Dendritic cell treated with granulocyte-macrophage colony-stimulating factor and Interleukin-4, amounts not matched to agents 40 ng/mL and 50 ng/mL, for 4 days (primary cell): ENCODE measurements around the gene CELA3A.
"Not testable (repeated sequence)": the region's sequence is repeated elsewhere in the genome, so short reads cannot be mapped to it uniquely, and the experiment has no call there.

Experiments
- H3K27ac Mint-ChIP-seq: one replicate; pipeline ENCODE4 v1.8.0; 2022; ENCODE audit warnings: mild to moderate bottlenecking, mixed read lengths
- H3K27me3 Mint-ChIP-seq: one replicate; pipeline ENCODE4 v1.8.0; 2022; ENCODE audit warnings: mild to moderate bottlenecking, mixed read lengths
- H3K36me3 Mint-ChIP-seq: one replicate; pipeline ENCODE4 v1.8.0; 2022; ENCODE audit warnings: low read depth, mixed read lengths
- H3K4me1 Mint-ChIP-seq: one replicate; pipeline ENCODE4 v1.8.0; 2022; ENCODE audit warnings: low read depth, mixed read lengths
- H3K4me3 Mint-ChIP-seq: one replicate; pipeline ENCODE4 v1.8.0; 2022; ENCODE audit warnings: mild to moderate bottlenecking, moderate library complexity, mixed read lengths
- H3K9me3 Mint-ChIP-seq: one replicate; pipeline ENCODE4 v1.8.0; 2022; ENCODE audit warnings: mixed read lengths
- intact Hi-C: fragments of 100-400 bp; cut with micrococcal nuclease; formaldehyde crosslinking; loops from one replicate; pipeline ENCODE4 v1.15.0; 2022

The CELA3A gene

DNA sequence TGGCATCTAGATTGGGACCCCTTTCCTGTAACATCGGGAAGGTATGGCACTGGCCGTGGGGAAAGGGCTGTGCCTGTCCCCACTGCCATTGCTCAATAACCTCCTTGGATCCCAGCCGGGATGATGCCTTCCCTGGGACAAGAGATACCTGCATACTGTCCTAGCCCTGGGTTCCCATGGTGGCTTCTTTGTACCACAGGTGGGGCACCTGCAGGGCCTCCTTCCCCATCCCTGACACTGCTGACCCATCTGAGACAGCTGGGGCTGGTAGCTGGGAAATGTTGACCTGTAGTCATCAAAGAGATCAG, 4.8 kb upstream of the CELA3A start:
- not testable (repeated sequence) for H3K27me3 Mint-ChIP-seq, H3K27ac Mint-ChIP-seq, H3K4me3 Mint-ChIP-seq

DNA sequence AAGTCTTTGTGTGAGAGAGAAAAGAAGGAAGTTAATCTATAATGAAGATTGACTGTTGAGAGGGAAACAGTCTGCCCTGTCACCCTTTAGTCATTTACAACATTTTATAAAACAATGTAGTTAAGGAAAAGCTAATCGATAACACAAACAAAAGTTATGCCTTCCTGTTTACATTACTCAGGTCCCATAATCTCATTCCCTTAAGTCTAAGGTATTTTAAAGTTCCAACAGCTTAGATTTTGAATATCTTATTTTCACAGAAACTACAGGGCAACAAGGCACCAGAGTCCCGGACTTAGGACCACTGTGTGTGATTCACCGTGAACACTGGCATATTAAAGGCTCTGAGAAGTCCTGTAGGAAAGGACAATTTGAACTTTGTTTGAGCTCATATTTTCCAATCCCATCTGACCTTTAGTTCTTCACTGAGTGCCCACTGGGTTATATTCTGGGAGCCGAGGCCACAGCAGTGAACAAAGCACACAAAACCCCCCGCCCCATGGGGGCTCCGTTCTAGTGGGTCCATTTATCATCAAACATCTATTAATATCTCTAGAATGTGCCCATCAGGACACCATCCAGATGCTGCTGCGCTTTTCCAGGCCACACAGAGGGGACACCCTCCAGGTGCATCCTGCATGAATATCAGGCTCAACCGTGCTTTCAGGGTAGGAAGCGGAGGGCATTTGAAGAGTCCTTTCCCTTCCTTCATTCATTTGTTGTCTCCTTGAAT, 3.4 kb upstream of the CELA3A start:
- intact Hi-C loops, H3K36me3 Mint-ChIP-seq: not testable (repeated sequence)

More for the DNA sequence above, 4.8 kb upstream of the CELA3A start:
- intact Hi-C loops, H3K9me3 Mint-ChIP-seq, H3K36me3 Mint-ChIP-seq, H3K4me1 Mint-ChIP-seq: not testable (repeated sequence)

GRCh38 chr1:21998624-21999294, 2.7 kb upstream of the CELA3A start:
- H3K4me3 Mint-ChIP-seq, intact Hi-C loops, H3K27ac Mint-ChIP-seq, H3K4me1 Mint-ChIP-seq, H3K9me3 Mint-ChIP-seq, H3K27me3 Mint-ChIP-seq, H3K36me3 Mint-ChIP-seq: not testable (repeated sequence)

More for the DNA sequence above, 3.4 kb upstream of the CELA3A start:
- not testable (repeated sequence) for H3K9me3 Mint-ChIP-seq, H3K27me3 Mint-ChIP-seq, H3K4me3 Mint-ChIP-seq, H3K4me1 Mint-ChIP-seq, H3K27ac Mint-ChIP-seq

DNA sequence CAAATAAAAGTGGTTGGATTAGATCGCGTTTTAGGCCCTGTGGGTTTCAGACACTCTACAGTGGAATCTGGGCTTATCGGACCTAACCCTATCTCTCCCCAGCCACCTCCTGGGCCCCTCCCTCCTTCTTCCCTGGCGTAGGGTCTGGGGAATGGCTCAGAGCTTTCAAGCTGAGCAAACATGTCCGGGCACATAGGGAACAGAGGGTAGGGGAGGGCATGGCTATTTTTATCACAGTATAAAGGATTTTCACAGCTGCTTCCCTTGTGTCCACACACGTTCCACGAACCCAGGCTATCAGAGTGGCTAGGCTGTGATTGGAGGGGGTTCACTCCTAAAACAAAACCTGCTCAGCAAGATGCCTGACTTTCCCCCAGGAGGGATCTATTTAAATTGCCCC, 1.8 kb upstream of the CELA3A start:
- H3K27ac Mint-ChIP-seq, H3K27me3 Mint-ChIP-seq, intact Hi-C loops: not testable (repeated sequence)

GRCh38 chr1:22002461-22002860, 1.0 kb downstream of the CELA3A start:
- H3K27me3 Mint-ChIP-seq, H3K36me3 Mint-ChIP-seq, H3K4me1 Mint-ChIP-seq, intact Hi-C loops, H3K4me3 Mint-ChIP-seq, H3K9me3 Mint-ChIP-seq, H3K27ac Mint-ChIP-seq: not testable (repeated sequence)

More for the DNA sequence above, 1.8 kb upstream of the CELA3A start:
- not testable (repeated sequence) for H3K9me3 Mint-ChIP-seq, H3K4me3 Mint-ChIP-seq, H3K36me3 Mint-ChIP-seq, H3K4me1 Mint-ChIP-seq

DNA sequence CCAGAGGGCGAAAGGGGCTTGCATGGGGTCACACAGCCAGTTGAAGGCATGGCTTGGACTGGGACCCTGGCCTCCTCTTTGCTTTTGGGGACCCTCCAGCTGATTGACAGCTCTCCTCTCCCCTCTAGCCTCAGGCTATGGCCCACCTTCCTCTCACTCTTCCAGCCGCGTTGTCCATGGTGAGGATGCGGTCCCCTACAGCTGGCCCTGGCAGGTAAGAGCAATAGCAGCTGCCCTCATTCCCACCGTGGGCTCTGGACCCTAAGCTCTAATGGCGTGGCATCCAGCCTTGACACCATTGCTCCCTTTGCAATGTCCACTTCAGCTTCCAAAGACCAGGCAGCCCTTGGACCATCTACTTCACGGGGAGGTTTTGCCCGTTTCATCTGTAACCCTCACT, 1.4 kb downstream of the CELA3A start:
- H3K9me3 Mint-ChIP-seq, H3K4me3 Mint-ChIP-seq, H3K27me3 Mint-ChIP-seq, intact Hi-C loops, H3K4me1 Mint-ChIP-seq, H3K27ac Mint-ChIP-seq, H3K36me3 Mint-ChIP-seq: not testable (repeated sequence)

GRCh38 chr1:22003959-22004358, 2.5 kb downstream of the CELA3A start:
- H3K9me3 Mint-ChIP-seq, intact Hi-C loops, H3K36me3 Mint-ChIP-seq, H3K4me3 Mint-ChIP-seq, H3K27me3 Mint-ChIP-seq, H3K27ac Mint-ChIP-seq, H3K4me1 Mint-ChIP-seq: not testable (repeated sequence)

DNA sequence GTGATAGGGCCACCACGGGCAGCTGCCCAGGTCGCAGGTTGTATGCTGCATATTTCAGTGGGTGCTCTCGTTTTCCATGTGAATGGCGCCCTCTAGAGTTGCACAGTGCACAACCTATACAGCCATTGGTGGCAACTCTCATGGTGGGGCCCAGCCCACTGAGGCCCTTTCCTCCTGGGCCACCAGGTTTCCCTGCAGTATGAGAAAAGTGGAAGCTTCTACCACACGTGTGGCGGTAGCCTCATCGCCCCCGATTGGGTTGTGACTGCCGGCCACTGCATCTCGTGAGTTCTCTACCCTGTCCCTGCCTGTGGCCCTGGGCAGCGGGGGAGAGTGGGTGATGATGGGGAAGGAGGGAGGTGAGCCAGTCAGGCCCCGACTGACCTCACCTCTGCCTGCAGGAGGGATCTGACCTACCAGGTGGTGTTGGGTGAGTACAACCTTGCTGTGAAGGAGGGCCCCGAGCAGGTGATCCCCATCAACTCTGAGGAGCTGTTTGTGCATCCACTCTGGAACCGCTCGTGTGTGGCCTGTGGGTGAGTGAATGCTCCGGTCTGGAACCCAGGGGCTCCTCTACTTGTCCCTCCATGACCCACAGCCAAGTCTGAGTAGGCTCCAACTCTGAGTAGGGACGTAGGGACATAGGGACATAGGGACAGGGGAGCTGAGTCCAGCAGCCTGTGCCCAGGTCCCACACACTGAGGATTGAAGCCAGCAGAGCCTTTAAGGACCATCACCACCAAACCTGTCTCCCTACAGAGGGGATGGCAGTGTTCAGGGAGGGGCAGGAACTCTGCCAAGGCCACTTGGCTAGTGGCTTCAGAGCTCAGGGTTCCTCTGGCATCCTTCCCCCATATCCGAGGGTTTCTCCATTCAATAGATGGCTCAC, 4.0 kb downstream of the CELA3A start:
- H3K27ac Mint-ChIP-seq, H3K9me3 Mint-ChIP-seq, intact Hi-C loops, H3K4me3 Mint-ChIP-seq, H3K27me3 Mint-ChIP-seq, H3K36me3 Mint-ChIP-seq: not testable (repeated sequence)
- H3K4me1 Mint-ChIP-seq, result peaks cover 13% of the 10 kb centered on the region

DNA sequence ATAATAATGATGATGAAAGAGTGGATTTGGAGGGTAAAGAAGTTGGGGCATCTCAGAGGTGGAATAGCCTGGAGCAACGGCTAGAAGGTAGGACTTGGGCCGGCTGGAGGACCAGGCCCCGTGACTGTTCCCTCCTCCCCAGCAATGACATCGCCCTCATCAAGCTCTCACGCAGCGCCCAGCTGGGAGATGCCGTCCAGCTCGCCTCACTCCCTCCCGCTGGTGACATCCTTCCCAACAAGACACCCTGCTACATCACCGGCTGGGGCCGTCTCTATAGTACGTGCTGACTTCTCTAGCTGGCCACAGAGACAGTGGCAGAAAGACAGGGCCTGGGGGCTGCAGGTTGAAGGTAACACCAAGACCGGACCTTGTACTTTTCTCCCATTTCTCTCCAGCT, 5.3 kb downstream of the CELA3A start:
- intact Hi-C loops, H3K27me3 Mint-ChIP-seq, H3K4me3 Mint-ChIP-seq, H3K27ac Mint-ChIP-seq, H3K36me3 Mint-ChIP-seq, H3K9me3 Mint-ChIP-seq: not testable (repeated sequence)
- peaks cover 13% of the 10 kb centered on the region for H3K4me1 Mint-ChIP-seq

- intact Hi-C loops, H3K4me3 Mint-ChIP-seq, H3K36me3 Mint-ChIP-seq, H3K27ac Mint-ChIP-seq, H3K9me3 Mint-ChIP-seq, H3K27me3 Mint-ChIP-seq: not testable (repeated sequence)
- H3K4me1 Mint-ChIP-seq, result peaks cover 13% of the 10 kb centered on the region
These were observed 5.8 kb downstream of the CELA3A start for GRCh38 chr1:22007262-22007661.

- intact Hi-C loops, H3K27ac Mint-ChIP-seq, H3K4me3 Mint-ChIP-seq, H3K9me3 Mint-ChIP-seq, H3K36me3 Mint-ChIP-seq, H3K27me3 Mint-ChIP-seq: not testable (repeated sequence)
- H3K4me1 Mint-ChIP-seq, result peaks cover 13% of the 10 kb centered on the region
These were observed 8.1 kb downstream of the CELA3A start for GRCh38 chr1:22009566-22009965.

DNA sequence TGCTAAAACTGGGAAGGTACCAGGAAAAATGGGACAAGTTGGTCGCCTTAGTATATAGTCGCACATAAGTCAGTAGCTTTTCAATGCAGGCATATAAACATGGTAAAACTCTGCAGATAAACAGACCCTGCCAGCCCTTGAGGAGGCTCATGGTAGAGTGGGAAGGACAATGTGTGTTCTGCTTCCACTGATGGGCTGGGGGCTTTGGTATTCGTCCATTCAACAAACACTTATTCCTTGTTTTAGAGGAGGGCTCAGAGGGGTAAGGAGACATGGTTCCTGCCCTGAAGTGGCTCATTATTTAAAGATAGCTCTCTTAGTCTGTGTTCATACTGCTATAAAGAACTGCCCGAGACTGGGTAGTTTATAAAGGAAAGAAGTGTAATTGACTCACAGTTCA, 11.3 kb downstream of the CELA3A start:
- H3K27me3 Mint-ChIP-seq, H3K27ac Mint-ChIP-seq, intact Hi-C loops, H3K4me3 Mint-ChIP-seq, H3K36me3 Mint-ChIP-seq, H3K4me1 Mint-ChIP-seq, H3K9me3 Mint-ChIP-seq: not testable (repeated sequence)

DNA sequence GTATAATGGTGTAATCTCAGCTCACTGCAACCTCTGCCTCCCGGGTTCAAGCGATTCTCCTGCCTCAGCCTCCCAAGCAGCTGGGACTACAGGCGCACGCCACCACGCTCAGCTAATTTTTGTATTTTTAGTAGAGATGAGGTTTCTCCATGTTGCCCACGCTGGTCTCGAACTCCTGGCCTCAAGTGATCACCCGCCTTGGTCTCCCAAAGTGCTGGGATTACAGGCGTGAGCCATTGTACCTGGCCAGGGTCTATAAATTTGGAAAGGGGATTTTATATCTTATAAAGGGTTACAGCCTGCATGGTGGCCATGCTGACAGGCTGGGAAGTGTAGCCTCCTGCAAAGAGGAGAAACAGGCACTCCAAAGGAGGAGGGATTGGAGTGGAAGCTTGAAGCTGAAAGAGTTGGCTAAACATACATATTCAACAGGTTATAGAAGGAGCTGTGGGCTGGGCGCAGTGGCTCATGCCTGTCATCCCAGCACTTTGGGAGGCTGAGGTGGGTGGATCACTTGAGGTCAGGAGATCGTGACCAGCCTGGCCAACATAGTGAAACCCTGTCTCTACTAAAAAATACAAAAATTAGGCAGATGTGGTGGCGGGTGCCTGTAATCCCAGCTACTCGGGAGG, 13.2 kb downstream of the CELA3A start:
- H3K27me3 Mint-ChIP-seq, intact Hi-C loops, H3K4me3 Mint-ChIP-seq: not testable (repeated sequence)

More for the DNA sequence above, 13.2 kb downstream of the CELA3A start:
- H3K4me1 Mint-ChIP-seq, result peaks cover 22% of the 10 kb centered on the region
- not testable (repeated sequence) for H3K9me3 Mint-ChIP-seq, H3K27ac Mint-ChIP-seq, H3K36me3 Mint-ChIP-seq
